NCI-H345 treated with DMSO at 0.1 percent for 48 hours (cell line): ENCODE data around the gene FAM32A.

Experiments
- DNase-seq: peaks from one replicate; lab custom pipeline; 2025; ENCODE audit not compliant: unreplicated experiment; lab: John Stamatoyannopoulos, UW

Gene FAM32A

DNA sequence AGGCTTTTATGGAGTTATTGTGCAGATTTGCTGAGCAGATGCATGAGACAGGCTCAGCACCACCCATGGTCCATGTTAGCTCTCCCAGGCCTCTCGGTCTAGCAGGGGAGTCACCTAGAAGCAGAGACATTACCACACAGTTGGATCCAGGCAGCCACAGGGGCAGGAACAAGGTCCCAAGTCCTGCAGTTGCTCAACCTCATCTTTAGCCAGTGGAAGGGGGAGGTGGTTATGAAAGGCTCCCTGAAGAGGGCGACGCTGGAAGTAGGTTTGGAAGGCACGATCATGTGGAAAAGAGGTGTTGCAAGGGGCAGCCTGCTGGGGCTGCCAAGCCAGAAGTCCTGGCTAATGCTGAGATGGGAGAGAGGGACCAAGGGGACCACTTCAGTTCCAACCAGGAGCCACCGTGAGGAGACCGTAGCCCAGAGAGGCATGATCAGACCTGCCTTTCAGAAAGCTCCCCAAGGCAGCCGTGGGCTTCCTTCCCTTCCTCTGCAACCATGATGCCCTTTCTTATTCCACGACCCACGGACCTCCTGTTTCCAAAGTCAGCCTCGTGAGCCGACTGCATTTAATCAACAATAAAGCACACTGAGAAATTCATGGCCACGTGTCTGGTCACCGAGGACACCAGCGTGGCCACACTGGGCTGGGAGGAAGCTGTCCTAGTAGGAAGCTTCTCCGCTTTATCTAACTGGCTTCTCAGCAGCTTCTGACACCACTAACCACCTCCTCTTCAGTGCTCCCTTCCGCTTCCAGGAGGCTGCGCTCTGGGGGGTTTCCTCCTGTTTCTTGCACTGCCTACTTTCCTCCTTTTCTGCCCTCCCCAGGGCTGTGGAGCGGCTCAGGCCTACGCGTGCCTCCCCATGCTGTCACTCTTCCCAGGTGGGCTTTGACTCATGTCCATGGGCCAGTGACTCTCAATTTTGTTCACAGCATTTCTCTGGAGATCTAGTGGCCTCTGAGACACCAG, 15.1 kb downstream of the FAM32A start:
- no peak for DNase-seq

DNA sequence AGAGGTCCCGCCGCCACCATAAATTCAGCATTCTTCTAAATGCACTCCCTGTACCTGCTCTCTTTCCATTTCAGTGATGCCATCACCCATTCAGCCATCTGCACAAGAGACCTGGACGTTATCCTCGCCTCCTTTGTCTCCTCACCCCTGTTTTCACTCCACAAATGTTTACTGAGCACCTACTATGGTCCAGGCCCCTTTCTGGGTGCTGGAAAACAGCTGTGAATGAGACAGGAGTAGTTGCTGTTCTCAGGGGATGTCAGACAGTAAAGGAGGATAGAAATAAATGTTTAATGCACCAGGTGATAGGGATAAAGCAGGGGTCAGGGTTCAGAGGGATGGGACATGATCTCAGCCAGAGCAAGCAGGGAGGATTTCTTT, 15.8 kb downstream of the FAM32A start:
- no peak for DNase-seq

DNA sequence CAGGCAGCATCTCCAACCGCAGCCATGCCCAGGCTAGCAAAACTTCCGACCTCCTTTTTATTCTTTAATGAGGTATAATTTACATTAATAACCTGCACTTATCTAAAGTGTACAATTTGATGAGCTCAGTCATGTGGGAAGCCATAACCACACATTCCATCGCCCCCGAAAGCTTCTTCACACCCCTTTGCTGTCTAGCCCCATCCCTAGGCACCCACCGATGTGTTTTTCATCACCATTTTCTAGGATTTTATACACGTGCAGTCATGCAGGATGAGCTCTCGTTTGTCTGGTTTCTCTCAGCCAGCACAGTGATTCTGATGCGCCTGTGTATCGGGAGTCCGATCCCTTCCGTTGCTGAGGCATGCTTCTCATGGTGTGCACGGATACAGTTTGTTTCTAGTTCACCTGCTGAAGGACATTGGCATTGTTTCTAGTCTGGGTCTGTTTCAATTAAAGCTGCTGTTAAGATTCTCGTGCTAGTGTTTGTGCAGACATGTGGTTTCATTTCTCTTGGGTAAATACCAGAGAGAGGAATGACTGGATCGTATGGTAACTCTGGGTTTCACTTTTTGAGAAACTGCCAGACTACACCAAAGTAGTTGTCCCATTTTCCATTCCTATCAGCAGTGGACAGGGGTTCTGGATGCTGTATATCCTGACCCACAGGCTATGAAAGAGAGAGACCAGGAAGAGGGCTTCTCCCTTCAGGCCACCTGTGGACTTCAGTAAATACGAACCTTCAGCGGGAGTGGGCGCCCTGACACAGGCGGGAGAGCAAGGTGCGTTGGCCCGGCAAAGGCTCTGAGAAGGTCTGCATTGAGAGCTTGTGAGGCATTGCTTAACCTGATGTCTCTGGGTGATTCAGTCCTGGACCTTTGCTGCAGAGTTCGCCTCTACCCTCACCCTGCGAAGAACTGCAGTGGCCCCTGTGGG, 17.4 kb downstream of the FAM32A start:
- DNase-seq, result no peak

DNA sequence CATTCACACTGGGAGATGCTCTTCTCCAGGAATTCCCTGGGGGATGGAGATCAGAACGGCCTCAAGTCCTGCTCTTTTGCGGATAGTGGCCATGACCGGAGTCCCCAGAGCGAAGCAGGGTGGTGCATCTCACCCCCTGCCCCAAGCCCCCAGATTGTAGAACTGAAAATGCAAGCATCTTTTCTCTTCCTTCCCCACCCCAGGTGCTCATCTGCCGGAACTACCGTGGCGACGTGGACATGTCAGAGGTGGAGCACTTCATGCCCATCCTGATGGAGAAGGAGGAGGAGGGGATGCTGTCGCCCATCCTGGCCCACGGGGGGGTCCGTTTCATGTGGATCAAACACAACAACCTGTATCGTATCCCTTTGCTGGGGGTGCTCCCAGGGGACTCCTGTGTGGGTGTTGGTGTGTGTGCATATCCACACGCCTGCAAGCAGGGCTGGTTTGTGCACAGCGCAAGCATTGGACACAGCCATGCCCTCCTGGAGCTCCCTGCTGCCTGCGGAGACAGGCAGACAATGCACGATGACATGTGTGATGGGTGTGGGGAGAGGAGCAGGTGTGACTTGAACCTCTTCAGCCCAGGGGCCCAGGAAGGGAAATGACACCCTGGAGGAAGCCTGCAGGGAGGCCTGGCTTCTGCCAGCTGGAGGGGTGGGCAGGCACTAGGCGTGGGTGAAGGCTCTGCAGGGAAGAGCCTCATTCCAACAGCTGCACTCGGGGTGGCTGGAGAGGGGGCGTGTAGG, 18.2 kb downstream of the FAM32A start:
- DNase-seq, result peak; percentile 54

DNA sequence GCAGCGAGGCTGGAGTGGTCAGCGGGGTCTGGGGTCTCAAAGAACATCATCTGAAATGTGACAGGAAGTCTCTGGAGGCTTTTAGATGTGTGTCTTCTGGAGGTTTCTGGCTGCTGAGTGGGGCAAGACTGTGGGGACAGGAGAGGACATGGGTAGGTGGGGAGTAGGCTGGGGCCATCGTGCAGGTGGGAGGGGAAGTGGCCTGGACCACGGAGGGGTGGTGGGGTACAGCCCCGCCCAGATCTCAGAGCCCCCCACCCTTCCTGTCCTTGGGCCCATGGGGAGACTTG, 18.7 kb downstream of the FAM32A start:
- no peak for DNase-seq

DNA sequence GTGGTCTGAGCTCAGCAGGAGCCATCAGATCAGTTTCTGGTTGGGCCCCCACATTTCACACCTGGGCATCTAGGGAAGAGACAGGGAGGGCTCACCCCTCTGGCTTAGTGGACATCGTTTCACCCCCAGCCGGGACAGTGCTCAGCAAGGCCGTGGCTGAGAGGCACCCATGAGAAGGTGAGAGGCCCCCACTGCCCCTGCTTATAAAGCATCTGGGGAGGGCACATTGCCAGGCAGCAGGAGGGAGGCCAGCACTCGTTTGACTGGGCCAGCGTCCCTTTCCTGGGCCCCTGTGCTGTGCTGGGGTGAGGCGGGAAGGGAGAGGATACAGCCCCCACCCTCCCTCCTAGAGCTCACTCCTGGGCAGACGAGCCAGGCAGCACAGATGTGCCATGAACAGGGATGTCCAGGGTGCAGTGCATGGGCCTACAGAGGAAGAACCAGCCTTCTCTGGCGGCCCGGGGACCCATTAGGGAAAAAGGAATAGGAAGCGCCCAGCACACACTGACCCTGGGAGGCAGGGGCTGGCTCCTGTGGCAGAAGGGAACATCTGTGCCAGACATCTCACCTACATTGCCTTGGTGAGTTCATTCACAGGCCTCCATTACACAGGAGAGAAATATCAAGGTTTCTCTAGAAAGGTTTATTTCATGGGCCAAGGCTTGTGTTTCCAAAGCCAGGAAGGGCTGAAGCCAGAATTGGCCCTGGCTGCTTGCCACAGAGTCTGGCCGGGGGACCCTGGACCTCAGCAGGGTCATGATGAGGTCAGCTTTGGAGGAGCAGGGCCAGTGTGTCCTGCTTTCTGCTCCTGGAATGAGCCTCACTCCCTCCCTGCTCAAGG, 20.2 kb downstream of the FAM32A start:
- no peak for DNase-seq

DNA sequence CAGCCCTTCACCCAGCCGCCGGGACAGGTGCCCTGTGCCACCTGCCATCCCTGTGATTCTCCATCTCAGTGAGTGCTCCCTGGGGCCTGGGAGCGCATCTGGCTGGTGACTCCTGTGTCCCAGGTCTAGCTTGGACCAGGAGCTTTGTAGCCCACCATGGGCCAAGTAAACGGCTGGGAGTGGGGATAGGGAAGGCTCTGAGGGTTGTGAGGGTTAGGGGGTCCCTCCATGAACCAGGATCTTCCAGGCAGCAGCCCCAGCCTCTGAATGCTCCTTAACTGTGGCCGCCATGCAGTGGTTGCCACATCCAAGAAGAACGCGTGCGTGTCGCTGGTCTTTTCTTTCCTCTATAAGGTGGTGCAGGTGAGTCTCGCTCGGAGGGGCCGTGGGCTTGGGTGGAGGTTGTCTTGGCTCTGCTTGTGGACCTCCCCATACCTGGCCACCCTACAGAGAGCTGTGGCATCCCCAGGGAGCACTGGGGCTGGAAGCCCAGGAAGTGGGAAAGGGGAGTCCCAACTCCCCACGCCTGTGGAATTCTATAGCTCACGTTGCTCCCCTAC, 20.9 kb downstream of the FAM32A start:
- no peak for DNase-seq

DNA sequence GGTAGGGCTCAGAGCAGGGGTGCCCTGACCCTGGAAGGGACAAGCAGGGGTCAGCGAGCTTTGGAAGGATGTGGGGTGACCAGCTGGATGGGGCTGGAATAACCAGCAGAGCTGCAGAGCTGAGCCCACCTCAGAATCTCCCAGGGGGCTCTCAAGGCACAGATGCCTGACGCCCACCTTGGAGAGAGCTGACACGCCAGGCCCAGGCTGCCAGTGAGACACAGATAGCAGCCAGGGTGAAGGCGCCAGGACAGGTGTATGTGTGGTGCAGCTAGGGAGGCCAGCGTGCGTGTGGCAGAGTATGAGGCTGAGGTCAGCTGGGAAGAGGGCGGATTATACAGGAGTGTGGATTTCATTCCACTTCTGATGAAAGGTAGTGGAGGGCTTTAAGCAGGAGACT, 21.4 kb downstream of the FAM32A start:
- DNase-seq, result no peak

DNA sequence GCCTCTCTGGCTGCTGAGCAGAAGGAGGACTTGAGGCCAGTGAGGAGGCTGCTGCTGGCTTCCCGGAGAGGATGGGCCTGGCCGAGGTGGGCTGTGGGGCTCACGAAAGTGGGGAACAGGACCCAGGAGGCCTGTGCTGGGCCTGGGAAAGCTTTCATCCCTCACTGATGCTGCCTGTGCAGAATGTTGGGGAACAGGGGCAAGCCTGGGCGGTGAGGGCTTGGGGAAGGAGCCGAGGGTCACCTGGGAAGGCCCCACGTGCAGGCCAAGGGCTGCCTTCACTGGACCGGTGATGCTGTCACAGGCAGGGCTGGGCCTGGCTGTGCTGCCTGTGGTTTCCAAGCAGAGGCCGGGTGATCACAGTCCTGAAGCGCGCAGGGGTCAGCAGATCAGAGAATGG, 21.9 kb downstream of the FAM32A start:
- DNase-seq, result no peak

DNA sequence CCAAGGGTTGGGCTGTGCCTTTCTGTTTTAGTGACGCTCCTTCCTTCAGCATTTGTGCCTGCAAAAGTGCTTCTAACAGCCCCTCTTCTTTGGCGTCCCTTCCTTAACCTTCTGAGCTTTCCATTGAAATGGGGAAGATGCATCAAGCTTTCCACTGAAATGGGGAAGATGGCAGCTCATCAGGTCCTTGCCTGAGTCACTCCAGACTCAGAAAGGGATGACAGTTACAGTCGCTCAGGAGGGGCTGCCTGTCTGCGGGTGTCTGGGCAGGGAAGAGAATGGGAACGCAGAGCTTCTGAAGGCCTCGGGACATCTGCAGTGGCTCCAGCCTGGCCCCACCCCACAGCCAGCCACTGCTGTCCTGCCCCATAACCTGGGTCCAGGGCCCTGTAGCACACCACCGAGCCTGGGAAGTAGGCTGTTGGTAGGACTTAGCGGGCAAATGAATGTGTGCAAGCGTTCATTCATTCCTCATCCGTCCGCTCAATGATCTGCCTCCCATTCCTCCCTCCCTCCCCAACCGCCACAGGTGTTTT, 22.3 kb downstream of the FAM32A start:
- no peak for DNase-seq

DNA sequence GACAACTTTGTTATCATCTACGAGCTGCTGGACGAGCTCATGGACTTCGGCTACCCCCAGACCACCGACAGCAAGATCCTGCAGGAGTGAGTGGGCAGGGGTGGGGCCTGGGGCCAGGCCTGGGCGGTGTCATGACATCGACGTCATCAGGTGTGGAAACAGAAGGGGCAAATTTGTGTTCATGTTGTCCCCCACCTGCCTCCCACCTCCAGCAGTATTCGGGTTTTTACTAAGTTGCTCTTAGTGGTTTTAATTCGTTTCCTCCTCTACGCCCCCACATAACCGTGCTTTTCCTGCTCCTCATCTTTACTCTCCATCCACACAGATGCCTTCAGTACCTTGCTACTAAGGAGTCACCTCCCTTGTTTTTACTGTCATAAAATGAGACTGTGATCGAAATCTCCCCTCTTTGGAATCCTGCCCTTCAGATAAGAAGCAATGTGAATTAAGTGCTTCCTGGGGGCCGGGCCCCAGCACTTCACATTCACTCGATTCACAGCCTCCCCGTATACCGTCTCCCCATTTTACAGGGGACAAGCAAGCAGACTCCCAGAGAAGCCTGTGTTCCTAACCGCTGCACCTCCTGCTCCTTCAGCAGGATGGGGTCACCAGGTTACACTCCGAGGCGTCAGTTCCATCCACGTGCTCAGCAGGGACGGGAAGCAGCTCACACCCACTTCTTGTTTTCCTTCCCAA, 23.0 kb downstream of the FAM32A start:
- no peak for DNase-seq

DNA sequence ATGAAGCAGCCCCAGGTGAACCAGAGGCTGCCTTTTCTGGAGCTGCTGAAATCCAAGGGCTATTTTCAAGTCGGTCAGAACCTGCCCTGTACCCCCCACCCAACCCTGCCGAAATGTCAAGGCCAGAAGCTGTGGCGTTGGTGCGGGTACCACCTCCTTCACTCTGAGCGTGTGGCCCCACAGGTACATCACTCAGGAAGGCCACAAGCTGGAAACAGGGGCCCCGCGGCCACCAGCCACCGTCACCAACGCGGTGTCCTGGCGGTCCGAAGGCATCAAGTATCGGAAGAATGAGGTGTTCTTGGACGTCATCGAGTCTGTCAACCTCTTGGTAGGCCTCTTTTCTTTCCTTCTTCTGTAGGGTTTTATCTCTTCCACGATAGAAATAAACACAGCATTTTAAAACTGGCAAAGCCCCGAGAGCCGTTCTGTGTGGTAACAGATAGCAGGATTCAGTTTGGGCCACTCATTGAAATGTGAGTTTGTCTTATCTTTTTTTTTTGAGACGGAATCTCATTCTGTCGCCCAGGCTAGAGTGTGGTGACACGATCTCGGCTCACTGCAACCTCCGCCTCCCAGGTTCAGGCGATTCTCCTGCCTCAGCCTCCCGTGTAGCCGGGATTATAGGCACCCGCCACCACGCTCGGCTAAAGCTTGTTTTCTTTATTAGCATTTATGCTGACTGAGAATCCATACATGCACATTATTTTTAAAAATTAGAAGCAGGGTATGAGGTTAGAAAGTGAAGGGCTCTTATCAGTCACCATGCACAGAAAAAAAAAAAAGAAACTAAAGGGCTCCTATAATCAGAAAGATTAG, 23.8 kb downstream of the FAM32A start:
- DNase-seq, result no peak

DNA sequence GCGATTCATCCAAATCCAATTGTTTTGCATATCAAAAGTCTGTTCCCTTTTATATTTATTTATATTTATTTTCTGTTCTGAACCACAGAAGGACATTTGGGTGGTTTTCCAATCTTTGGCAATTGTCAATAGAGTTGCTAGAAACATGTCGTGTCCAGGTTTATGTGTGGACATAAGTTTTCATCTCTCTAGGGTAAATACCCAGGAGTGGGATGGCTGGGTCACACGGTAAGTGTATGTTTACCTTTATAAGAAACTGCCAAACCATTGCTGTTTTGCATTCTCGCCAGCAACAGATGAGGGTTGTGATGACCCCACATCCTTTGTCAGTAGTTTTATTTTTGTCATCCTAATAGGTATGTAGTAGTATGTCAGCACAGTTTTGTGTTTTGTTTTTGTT, 25.0 kb downstream of the FAM32A start:
- DNase-seq, result no peak

DNA sequence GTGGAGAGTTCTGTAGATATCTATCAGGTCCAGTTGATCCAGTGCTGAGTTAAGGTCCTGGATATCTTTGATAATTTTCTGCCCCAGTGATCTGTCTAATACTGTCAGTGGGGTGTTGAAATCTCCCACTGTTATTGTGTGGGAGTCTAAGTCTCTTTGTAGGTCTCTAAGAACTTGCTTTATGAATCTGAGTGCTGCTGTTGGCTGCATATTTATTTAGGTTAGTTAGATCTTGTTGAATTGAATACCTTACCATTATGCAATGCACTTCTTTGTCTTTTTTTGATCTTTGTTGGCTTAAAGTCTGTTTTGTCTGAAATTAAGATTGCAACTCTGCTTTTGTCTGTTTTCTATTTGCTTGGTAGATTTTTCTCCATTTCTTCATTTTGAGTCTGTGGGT, 27.9 kb downstream of the FAM32A start:
- DNase-seq, result no peak

DNA sequence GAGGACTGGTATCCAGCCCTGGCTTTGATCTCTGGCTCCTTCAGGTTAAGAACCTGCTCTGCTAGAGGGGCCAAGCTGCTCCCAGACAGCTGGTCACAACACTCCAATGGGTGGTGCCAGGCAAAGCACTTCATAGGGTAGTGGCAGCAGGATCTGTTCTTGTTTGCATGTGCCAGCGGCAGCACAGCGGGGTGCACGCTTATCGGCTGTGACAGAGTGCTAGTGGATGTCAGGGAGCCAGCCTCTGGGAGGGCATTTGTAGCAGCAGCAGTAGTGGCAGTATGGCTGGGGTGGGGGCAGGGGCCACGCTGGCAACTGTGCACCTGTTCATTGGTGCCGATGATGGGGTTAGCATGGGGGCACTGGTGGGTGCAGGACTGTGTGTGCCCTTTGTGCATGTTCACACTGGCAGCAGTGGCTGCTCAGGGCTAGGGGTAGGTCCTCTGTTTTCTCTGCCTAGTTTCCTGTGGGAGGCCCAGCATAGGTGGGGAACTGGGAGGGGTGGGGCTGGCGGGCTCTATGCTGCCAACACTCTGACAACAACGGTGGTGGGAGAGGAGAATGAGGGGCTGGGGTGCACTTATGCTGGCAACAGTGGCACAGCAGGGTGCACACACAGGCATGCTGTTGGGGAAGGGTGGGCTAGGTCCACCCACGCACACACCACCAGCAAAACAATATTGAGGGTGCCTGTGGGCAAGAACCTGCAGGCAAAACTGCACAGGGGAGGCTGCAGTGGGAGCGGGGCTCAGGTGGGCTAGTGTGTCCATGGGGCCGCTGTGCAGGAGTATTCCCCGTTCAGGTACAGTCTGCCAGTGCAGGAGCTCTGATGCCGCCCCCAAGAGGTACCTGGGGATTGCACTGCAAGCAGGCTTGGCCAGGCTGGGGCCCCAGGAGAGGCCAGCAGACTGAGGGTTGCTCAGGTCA, 31.8 kb downstream of the FAM32A start:
- peak; percentile 65 for DNase-seq

DNA sequence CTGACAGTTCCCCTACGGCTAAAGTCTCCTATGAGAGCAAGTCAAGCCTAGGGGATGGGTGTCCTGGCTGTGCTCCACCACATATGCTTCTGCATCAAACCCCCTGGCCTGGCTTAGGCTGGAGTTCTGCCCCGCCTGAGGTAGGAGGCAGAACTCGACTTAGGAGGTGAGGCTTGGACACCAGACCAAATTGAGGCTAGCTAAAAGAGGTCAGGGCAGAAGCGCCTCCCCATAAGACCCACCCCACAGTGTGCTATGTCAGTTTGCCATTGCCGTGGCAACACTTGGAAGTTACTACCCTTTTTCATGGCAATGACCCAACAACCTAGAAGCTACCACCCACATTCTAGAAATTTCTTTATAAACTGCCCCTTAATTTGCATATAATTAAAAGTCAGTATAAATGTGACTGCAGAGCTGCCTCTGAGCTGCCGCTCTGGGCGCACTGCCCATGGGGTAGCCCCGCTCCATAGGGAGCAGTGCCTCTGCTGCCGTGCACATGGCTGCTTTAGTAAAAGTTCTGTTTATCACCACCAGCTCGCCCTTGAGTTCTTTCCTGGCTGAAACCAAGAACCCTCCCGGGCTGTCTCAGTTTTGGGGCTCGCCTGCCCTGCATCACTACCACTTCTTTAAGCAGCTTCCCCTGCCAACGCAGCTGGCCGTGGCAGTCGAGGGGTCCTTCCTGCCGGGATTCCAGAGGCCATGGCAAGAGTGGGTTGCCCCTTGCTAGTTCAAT, 32.7 kb downstream of the FAM32A start:
- no peak for DNase-seq

DNA sequence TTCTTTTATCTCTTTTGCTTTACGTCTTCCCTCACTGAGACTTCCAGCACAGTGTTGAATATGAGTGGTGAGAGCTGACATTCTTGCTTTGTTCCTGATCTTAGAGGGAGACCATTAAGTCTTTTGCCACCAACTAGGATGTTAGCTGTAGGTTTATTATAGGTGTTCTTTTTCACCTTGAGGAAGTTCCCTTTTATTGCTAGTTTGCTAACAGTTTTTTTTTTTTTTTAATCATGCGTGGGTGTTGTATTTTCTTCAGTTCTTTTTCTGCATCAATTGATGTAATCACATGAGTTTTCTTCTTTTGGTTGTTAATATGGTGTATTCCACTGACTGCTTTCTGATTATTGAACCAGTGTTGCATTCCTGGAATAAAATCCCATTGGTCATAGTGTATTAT, 33.6 kb downstream of the FAM32A start:
- no peak for DNase-seq
